ENCODE data around the gene DET1. TPM values are rescaled to one million over a fixed set of nuclear protein-coding genes. Genes with fewer than 3 reads are reported as not detected.
"Not testable (repeated sequence)": the region's sequence is repeated elsewhere in the genome, so short reads cannot be mapped to it uniquely, and the experiment has no call there.

DET1 gene
- total RNA-seq, 2 donors from 2014 or later = 2.0 to 3.4 TPM

DNA sequence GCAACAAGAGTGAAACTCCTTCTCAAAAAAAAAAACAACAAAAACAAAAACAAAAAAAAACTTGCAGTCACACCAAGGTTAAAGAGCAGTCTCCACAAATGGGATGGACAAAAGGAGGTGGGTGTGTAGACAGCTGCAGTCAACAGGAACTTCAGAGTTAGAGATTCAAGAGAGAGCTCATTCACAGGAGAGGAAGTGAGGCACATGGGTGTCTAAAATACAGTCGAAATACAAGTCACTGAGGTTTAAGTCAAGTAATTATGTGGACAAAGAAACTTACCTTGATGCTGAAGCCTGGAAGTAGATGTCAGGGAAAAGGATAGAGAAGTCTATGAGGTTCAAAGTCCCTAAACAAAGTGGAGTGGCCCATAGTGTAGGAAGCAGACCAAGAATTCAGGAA lies 64.2 kb downstream of the DET1 start:
- DNase-seq (no peak), ATAC-seq (replicated peaks in 1 of 2) (no peak)
- H3K9me3 Mint-ChIP-seq = no peaks in the 10 kb centered on the region
- no peaks in the 10 kb centered on the region for H3K4me1 Mint-ChIP-seq (ENCODE audit: low read depth)
- H3K27ac Mint-ChIP-seq = no peak overlapping the region
- no peak overlapping the region for H3K4me3 Mint-ChIP-seq
- H3K36me3 Mint-ChIP-seq (ENCODE audit: insufficient read depth in 2 of 2) = peaks cover under 1 to 2% of the 10 kb centered on the region in 2 donors
- no peaks in the 10 kb centered on the region for H3K27me3 Mint-ChIP-seq (ENCODE audit: low read depth)

DNA sequence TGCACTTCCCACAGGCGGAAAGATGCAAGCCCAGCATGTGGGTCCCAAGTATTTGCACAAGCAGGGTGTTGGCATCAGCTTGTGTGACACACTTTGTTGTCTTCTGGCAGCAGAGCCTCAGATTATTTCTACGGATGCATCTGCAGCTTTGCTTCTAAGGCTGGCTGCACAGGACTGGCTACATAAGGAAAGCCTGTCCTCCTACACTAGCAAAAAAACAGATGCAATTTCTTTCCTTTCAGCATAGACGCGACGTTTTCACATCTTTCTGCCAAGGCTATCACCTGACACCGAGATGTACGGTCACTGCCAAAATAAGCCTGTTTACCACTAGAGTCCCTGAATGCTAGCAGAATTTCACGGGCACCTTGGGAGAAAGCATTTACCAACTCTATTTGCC lies 65.5 kb downstream of the DET1 start:
- ATAC-seq (replicated peaks in 1 of 2) (no peak), DNase-seq (no peak)
- Mint-ChIP-seq H3K4me3 (no peak overlapping the region), H3K4me1 (ENCODE audit: low read depth) (no peaks in the 10 kb centered on the region), H3K9me3 (no peaks in the 10 kb centered on the region), H3K36me3 (ENCODE audit: insufficient read depth in 2 of 2) (peaks cover 2 to 4% of the 10 kb centered on the region in 2 donors), H3K27me3 (ENCODE audit: low read depth) (no peaks in the 10 kb centered on the region), H3K27ac (no peak overlapping the region)

DNA sequence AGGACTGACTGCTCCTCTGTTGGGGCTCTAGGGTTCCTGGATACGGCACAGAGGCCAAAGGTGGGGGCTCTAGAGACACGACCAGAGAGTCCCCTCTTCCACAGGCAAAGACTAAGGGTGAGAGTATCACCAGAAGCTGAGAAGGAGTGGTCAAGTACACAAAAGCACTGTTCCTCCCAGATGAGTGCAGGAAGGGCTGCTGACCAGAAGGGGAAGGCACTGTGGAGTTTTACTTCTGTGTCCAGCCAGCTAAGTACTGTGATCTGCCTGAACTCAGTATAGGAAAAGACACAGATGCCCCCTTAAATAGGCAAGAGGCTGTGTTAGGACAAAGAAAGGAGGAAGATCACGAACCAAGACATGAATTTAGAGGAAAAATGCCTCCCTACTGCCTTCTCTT lies 67.3 kb downstream of the DET1 start:
- Mint-ChIP-seq H3K9me3 (no peaks in the 10 kb centered on the region), H3K27me3 (ENCODE audit: low read depth) (no peaks in the 10 kb centered on the region), H3K27ac (no peak overlapping the region), H3K4me1 (ENCODE audit: low read depth) (no peaks in the 10 kb centered on the region), H3K4me3 (no peak overlapping the region), H3K36me3 (ENCODE audit: insufficient read depth in 2 of 2) (peaks cover 2 to 4% of the 10 kb centered on the region in 2 donors)
- ATAC-seq (replicated peaks in 1 of 2) (no peak), DNase-seq (no peak)

DNA sequence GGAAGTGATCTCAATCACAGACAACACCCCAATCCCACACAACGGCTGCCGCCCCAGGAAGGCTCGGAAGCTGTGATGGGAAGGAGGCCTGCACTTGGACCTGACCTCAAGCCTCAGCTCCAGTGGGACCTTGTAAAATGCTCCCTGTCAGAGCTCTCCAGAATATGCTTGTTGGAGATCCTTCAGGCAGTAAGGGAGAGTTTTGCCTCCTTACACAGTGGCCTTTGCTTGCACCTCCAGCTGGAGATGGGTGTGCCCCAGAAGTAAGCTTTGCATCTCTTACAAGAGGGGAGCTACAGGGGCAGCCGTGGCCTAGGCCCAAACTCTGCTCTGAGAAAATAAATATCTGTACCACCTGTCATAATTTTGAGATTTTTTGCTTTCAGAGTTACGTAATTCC lies 68.6 kb downstream of the DET1 start:
- H3K4me3 Mint-ChIP-seq = no peak overlapping the region
- H3K36me3 Mint-ChIP-seq (ENCODE audit: insufficient read depth in 2 of 2) = peaks cover 2 to 4% of the 10 kb centered on the region in 2 donors
- DNase-seq = no peak
- no peak for ATAC-seq (replicated peaks in 1 of 2)
- H3K27ac Mint-ChIP-seq = no peak overlapping the region
- no peaks in the 10 kb centered on the region for H3K27me3 Mint-ChIP-seq (ENCODE audit: low read depth)
- no peaks in the 10 kb centered on the region for H3K4me1 Mint-ChIP-seq (ENCODE audit: low read depth)
- no peaks in the 10 kb centered on the region for H3K9me3 Mint-ChIP-seq

DNA sequence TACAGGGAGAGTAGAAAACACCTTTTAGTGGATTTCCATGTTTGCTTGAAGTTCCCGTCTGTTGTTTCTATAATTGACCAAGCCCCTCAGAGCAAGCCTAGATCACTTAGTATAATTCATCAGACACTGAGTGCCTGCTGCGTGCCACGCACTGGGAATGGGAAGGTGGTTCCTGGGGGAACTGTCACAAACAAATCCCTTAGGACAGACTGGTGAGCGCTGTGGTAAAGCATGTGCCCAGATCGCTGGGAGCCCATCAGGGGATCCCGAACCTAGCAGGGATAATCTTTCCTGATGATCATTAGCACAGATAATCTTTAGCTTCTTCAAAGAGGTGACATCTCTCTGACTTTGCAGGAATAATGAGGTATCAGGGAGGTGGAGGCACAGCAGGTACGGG lies 69.4 kb downstream of the DET1 start:
- no peak for ATAC-seq (replicated peaks in 1 of 2)
- Mint-ChIP-seq H3K9me3 (no peaks in the 10 kb centered on the region), H3K4me3 (no peak overlapping the region), H3K36me3 (ENCODE audit: insufficient read depth in 2 of 2) (peaks cover 2 to 6% of the 10 kb centered on the region in 2 donors), H3K27ac (no peak overlapping the region), H3K27me3 (ENCODE audit: low read depth) (no peaks in the 10 kb centered on the region), H3K4me1 (ENCODE audit: low read depth) (peaks cover 4% of the 10 kb centered on the region)
- no peak for DNase-seq

DNA sequence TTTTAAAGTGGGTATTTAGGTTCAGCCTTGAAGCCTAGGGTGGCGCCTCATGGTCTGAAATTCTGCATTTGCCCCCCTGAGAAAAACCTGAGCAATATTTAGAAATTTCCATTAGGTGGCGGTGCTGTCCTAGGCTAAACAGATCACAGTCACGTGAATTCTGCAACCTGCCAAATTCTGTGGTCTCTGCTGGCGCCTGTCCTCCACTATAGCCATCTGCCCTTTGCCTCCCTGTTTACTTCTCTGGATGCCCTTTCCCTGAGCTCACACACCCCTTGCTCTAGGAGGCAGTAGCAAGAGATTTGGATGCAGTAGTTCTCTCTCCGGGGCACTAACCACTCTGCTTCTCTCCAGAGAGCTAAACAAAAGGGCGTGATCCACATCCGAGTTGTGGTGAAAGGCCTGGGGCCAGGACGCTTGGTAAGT lies 69.8 kb downstream of the DET1 start:
- DNase-seq (peak in 1 of 2 donors; percentile 10), ATAC-seq (replicated peaks in 1 of 2) (peak; percentile 50 to 51)
- no peak overlapping the region for H3K4me3 Mint-ChIP-seq
- H3K27me3 Mint-ChIP-seq (ENCODE audit: low read depth) = no peaks in the 10 kb centered on the region
- H3K9me3 Mint-ChIP-seq = no peaks in the 10 kb centered on the region
- H3K4me1 Mint-ChIP-seq (ENCODE audit: low read depth) = peaks cover 9% of the 10 kb centered on the region
- H3K27ac Mint-ChIP-seq = no peak overlapping the region
- H3K36me3 Mint-ChIP-seq (ENCODE audit: insufficient read depth in 2 of 2) = peaks cover 2 to 7% of the 10 kb centered on the region in 2 donors

DNA sequence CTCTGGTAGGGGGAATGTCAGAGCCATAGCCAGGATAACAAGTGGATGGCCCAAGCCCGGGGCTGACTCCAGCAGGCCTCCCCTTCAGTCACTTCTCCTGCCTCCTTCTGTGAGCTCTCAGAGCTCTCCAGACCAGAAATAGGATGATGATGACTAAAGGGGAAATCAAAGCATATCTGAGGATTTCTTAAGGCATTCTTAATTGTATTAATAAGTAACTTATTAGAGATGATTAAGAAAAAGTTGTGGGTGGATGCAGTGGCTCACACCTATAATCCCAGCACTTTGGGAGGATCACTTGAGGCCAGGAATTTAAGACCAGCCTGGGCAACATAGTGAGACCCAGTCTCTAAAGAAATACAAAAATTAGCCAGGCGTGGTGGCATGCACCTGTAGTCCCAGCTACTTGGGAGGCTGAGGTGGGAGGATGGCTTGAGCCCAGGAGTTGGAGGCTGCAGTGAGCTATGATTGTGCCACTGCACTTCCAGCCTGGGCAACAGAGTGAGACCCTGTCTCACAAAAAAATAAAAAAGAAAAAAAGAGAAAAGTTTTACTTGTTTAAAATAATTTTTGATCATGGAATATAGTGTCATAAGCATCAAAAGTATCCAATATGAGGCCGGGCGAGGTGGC lies 72.7 kb downstream of the DET1 start:
- ATAC-seq (replicated peaks in 1 of 2); H3K4me3 Mint-ChIP-seq; DNase-seq; H3K36me3 Mint-ChIP-seq (ENCODE audit: insufficient read depth in 2 of 2); H3K9me3 Mint-ChIP-seq; H3K27me3 Mint-ChIP-seq (ENCODE audit: low read depth): not testable (repeated sequence)
- peaks cover 10% of the 10 kb centered on the region for H3K4me1 Mint-ChIP-seq (ENCODE audit: low read depth)
- H3K27ac Mint-ChIP-seq = peak overlapping the region; percentile 51

DNA sequence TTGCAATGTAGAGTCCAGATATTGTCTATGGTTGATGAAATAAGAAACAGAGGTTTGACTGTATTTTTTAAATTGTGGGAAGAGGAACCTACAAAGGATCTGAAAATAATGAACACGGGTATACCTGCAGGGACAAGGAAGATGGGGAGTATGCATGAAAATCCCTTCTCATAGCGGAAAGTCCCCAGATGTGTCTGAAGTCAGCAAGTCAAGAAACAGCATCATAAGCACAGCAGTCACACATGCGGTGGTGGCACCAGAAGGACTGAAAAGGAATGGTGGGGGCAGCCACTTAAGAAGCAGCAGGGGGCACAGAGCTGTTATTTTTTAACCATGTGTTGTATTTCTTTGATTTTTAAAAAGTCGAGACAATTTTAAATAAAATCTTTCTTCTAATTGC lies 74.3 kb downstream of the DET1 start:
- peak in 1 of 2 donors; percentile 39 for ATAC-seq (replicated peaks in 1 of 2)
- peak in 1 of 2 donors; percentile 18 for DNase-seq
- Mint-ChIP-seq H3K27ac (peak overlapping the region; percentile 91), H3K36me3 (ENCODE audit: insufficient read depth in 2 of 2) (peaks cover 6% of the 10 kb centered on the region in 2 donors), H3K4me1 (ENCODE audit: low read depth) (peaks cover 10% of the 10 kb centered on the region), H3K9me3 (no peaks in the 10 kb centered on the region), H3K4me3 (peak overlapping the region in 1 of 2 donors; percentile 56), H3K27me3 (ENCODE audit: low read depth) (no peaks in the 10 kb centered on the region)

DNA sequence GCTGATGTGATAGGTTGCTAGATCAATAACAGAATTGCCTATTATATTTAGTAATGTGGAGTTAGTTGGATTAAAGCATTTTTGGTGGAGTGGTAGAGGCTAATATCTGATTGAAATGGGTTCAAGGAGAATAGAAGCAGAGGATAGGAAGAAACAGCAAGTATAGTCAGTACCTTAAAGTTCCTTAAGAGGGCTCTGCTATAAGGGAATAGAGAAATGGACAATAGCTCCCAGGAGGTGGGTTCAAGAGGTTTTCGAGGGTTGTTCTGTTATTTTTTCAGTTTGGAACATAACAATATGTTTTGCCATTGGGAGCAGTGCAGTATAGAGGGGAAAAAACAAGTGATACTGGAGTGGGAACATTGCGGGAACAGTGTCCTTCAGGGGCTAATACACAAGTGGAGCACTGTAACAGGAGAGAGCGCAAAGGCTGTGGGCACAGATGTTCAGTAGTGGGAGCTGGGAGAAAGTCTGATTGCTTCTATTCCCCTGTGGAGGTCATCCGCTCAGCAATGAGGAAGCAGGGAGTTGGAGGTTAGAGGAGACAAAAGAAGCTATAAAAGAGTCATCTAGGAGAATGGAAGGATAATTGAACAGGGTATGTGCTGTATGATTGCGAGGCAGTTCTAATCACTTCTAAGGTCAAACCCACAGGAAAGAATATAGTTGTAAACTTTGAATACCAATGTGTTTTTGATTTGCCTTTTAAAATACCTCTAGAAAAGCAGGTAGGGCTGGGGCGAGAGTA lies 75.7 kb downstream of the DET1 start:
- no peak for ATAC-seq (replicated peaks in 1 of 2)
- Mint-ChIP-seq H3K27ac (no peak overlapping the region), H3K9me3 (no peaks in the 10 kb centered on the region), H3K27me3 (ENCODE audit: low read depth) (no peaks in the 10 kb centered on the region), H3K4me3 (no peak overlapping the region), H3K4me1 (ENCODE audit: low read depth) (peaks cover 22% of the 10 kb centered on the region), H3K36me3 (ENCODE audit: insufficient read depth in 2 of 2) (peaks cover 3 to 6% of the 10 kb centered on the region in 2 donors)
- DNase-seq = no peak

DNA sequence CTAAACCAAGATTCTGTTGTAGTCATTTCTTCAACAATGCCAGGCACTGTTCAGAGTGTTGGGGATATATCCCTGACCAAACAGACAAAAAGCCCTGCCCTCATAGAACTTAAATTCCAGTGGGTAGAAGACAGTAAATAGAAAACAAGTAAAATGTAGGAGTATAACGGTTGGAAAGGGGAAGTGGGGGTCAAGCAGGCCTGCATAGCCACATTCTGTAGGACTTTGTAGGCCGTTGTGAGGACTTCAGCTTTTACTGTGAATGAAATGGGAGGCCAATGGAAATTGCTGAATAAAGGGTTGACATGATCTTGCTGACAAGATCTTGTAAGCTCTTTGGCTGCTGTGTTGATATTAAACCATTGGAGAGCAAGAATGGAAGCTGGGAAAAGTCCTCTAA lies 77.2 kb downstream of the DET1 start:
- Mint-ChIP-seq H3K9me3 (no peaks in the 10 kb centered on the region), H3K27me3 (ENCODE audit: low read depth) (no peaks in the 10 kb centered on the region), H3K27ac (no peak overlapping the region), H3K4me1 (ENCODE audit: low read depth) (peaks cover 34% of the 10 kb centered on the region), H3K4me3 (no peak overlapping the region), H3K36me3 (ENCODE audit: insufficient read depth in 2 of 2) (peaks cover 6 to 12% of the 10 kb centered on the region in 2 donors)
- ATAC-seq (replicated peaks in 1 of 2) = no peak
- DNase-seq = no peak

DNA sequence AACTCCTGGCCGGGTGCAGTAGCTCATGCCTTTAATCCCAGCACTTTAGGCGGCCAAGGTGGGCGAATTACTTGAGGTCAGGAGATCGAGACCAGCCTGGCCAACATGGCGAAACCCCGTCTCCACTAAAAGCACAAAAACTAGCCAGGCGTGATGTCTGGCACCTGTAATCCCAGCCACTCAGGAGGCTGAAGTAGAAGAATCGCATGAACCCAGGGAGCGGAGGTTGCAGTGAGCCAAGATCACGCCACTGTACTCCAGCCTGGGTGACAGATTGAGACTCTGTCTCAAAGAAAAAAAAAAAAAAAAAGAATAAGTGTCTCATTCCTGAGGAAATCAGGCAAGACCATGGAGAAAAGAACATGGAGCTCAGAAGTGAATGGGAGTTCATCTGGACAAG lies 77.8 kb downstream of the DET1 start:
- Mint-ChIP-seq H3K4me3 (peak overlapping the region; percentile 83 to 98), H3K36me3 (ENCODE audit: insufficient read depth in 2 of 2) (peaks cover 6 to 12% of the 10 kb centered on the region in 2 donors), H3K27ac (peak overlapping the region; percentile 99), H3K4me1 (ENCODE audit: low read depth) (peaks cover 34% of the 10 kb centered on the region)
- H3K9me3 Mint-ChIP-seq; H3K27me3 Mint-ChIP-seq (ENCODE audit: low read depth); ATAC-seq (replicated peaks in 1 of 2); DNase-seq: not testable (repeated sequence)

DNA sequence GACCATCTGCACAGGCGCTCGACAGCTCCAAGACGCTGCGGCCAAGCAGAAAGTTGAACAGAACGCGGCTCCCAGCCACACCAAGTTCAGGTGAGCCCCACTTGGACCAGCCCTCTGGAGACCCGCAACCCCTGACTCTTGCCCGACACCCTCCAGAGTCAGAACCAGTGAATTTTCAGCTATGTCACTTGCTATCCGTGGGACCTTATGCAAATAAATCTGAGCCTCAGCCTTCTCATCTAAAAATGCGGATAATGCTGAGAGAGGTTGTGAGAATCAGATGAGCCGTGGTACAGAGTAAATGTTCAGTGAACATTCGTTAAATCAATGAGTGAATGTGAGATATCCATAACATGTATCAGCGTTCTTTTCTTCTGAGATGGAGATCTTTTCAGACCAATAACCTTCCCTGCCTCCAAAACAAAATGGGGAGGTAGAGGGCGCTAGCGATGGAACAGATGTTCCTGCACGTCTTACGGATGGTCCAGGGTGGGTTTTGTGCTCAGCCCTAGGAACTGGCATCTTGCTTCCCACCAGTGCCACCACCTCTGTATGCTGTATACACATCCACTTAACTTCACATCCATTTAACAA lies 78.4 kb downstream of the DET1 start:
- Mint-ChIP-seq H3K27me3 (ENCODE audit: low read depth) (no peaks in the 10 kb centered on the region), H3K36me3 (ENCODE audit: insufficient read depth in 2 of 2) (peaks cover 7 to 18% of the 10 kb centered on the region in 2 donors), H3K4me1 (ENCODE audit: low read depth) (peaks cover 40% of the 10 kb centered on the region), H3K27ac (peak overlapping the region; percentile 99), H3K4me3 (peak overlapping the region; percentile 83 to 98), H3K9me3 (no peaks in the 10 kb centered on the region)
- DNase-seq = peak in 1 of 2 donors; percentile 19
- ATAC-seq (replicated peaks in 1 of 2) = no peak

Data from activated T-cell treated with anti-CD3 and anti-CD28 coated beads, Interleukin-2, amount 50 U/mL, for 72 hours (primary cell).